ENCODE measurements around the gene ANO2. TPM values are rescaled to one million over a fixed set of nuclear protein-coding genes. Genes with fewer than 3 reads are reported as not detected.

ANO2 gene
- total and polyA plus RNA-seq, 2 experiments from 2014 or later = 2.3 to 4.6 TPM

GRCh38 chr12:5840944-5841343, 104.1 kb downstream of the ANO2 start:
- no peak overlapping the region for H3K27ac ChIP-seq (ENCODE audit: low read depth)
- no peak overlapping the region for H2AFZ ChIP-seq
- no peaks in the 10 kb centered on the region for H4K20me1 ChIP-seq (replicated peaks; ENCODE audit: insufficient read depth)
- H3K36me3 ChIP-seq (ENCODE audit: insufficient read depth) = no peaks in the 10 kb centered on the region
- no peaks in the 10 kb centered on the region for H3K4me1 ChIP-seq (ENCODE audit: insufficient read depth)
- H3K9me2 ChIP-seq (ENCODE audit: insufficient read depth) = no peaks in the 10 kb centered on the region
- H3K4me1 Mint-ChIP-seq = peaks cover 2% of the 10 kb centered on the region; the same call in 1 of the 3 replicates
- H3K27me3 Mint-ChIP-seq (ENCODE audit: insufficient read depth, low read depth, poor library complexity) = peaks cover 1% of the 10 kb centered on the region
- no peak overlapping the region for H3K4me3 Mint-ChIP-seq
- H3K27ac Mint-ChIP-seq = 0 out of 2 replicates have a peak overlapping the region, but pooled peaks have one; percentile 54
- no peaks in the 10 kb centered on the region for H3K9me3 Mint-ChIP-seq
- no peaks in the 10 kb centered on the region for H3K27me3 ChIP-seq (ENCODE audit: insufficient read depth)
- H3K36me3 Mint-ChIP-seq (ENCODE audit: low read depth) = no peaks in the 10 kb centered on the region
- no peaks in the 10 kb centered on the region for H3K79me2 ChIP-seq (replicated peaks; ENCODE audit: insufficient read depth)
- TF ChIP-seq, protein P1, sequence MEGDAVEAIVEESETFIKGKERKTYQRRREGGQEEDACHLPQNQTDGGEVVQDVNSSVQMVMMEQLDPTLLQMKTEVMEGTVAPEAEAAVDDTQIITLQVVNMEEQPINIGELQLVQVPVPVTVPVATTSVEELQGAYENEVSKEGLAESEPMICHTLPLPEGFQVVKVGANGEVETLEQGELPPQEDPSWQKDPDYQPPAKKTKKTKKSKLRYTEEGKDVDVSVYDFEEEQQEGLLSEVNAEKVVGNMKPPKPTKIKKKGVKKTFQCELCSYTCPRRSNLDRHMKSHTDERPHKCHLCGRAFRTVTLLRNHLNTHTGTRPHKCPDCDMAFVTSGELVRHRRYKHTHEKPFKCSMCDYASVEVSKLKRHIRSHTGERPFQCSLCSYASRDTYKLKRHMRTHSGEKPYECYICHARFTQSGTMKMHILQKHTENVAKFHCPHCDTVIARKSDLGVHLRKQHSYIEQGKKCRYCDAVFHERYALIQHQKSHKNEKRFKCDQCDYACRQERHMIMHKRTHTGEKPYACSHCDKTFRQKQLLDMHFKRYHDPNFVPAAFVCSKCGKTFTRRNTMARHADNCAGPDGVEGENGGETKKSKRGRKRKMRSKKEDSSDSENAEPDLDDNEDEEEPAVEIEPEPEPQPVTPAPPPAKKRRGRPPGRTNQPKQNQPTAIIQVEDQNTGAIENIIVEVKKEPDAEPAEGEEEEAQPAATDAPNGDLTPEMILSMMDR (conservative IDR thresholded peaks at IDR 0.05; ENCODE audit: low read depth in 2 of 2) = peak; percentile 36 to 64
- TF ChIP-seq EZH2 (IDR thresholded peaks at IDR 0.05; ENCODE audit: low read depth, unreplicated experiment) = no peak
- TF ChIP-seq NANOG (IDR thresholded peaks at IDR 0.05; ENCODE audit: borderline replicate concordance) = no peak
- H3K4me3 ChIP-seq = no peak overlapping the region
- ATAC-seq (peak; percentile 71), DNase-seq (ENCODE audit: low spot score) (peak; percentile 36)
- H3K4me2 ChIP-seq = no peak overlapping the region
- no peaks in the 10 kb centered on the region for H3F3A ChIP-seq (replicated peaks; ENCODE audit: low read depth)

- no peak overlapping the region for H3K4me3 ChIP-seq
- TF ChIP-seq NANOG (IDR thresholded peaks at IDR 0.05; ENCODE audit: borderline replicate concordance) = no peak
- TF ChIP-seq, protein P1 (conservative IDR thresholded peaks at IDR 0.05; ENCODE audit: low read depth in 2 of 2) = no peak
- TF ChIP-seq STAT1 (IDR thresholded peaks at IDR 0.05; ENCODE audit: unreplicated experiment) = no peak
- no peak for TF ChIP-seq ZNF114 (CRISPR knock-in tag; IDR thresholded peaks at IDR 0.05)
- TF ChIP-seq ETS1 (IDR thresholded peaks at IDR 0.05) = no peak
- H3K9me2 ChIP-seq (ENCODE audit: insufficient read depth) = no peaks in the 10 kb centered on the region
- H3F3A ChIP-seq (replicated peaks; ENCODE audit: low read depth) = no peaks in the 10 kb centered on the region
- H2AFZ ChIP-seq = no peak overlapping the region
- Mint-ChIP-seq H3K27ac (no peak overlapping the region), H3K4me1 (peaks cover 19% of the 10 kb centered on the region), H3K36me3 (ENCODE audit: low read depth) (peaks cover 3% of the 10 kb centered on the region; the same call in 2 of the 3 replicates), H3K4me3 (no peak overlapping the region), H3K9me3 (no peaks in the 10 kb centered on the region), H3K27me3 (ENCODE audit: insufficient read depth, low read depth, poor library complexity) (peaks cover 3% of the 10 kb centered on the region)
- ATAC-seq (peak; percentile 30; the same call in 2 of the 3 replicates), DNase-seq (ENCODE audit: low spot score) (peak; percentile 72)
- peaks cover 26% of the 10 kb centered on the region for H3K4me1 ChIP-seq (ENCODE audit: insufficient read depth)
- no peaks in the 10 kb centered on the region for H3K79me2 ChIP-seq (replicated peaks; ENCODE audit: insufficient read depth)
- no peaks in the 10 kb centered on the region for H4K20me1 ChIP-seq (replicated peaks; ENCODE audit: insufficient read depth)
- H3K36me3 ChIP-seq (ENCODE audit: insufficient read depth) = no peaks in the 10 kb centered on the region
- 0 out of 2 replicates have a peak, but pooled peaks cover 3% of the 10 kb centered on the region for H3K27me3 ChIP-seq (ENCODE audit: insufficient read depth)
- no peak overlapping the region for H3K27ac ChIP-seq (ENCODE audit: low read depth)
- H3K4me2 ChIP-seq = no peak overlapping the region
These were observed 114.9 kb downstream of the ANO2 start for GRCh38 chr12:5830111-5830510.

All from GM23338 (cell line).